Activated CD8-positive, alpha-beta memory T cell treated with anti-CD3 and anti-CD28 coated beads, Interleukin-2, amount 50 U/mL, for 24 hours (primary cell): ENCODE results near the gene THOP1.
"Not testable (repeated sequence)": the region's sequence is repeated elsewhere in the genome, so short reads cannot be mapped to it uniquely, and the experiment has no call there.

Experiments used
- DNase-seq: peaks from one replicate; pipeline ENCODE4 v3.0.0-alpha.2; 2020; ENCODE audit errors: extremely low read depth

The THOP1 gene

DNA sequence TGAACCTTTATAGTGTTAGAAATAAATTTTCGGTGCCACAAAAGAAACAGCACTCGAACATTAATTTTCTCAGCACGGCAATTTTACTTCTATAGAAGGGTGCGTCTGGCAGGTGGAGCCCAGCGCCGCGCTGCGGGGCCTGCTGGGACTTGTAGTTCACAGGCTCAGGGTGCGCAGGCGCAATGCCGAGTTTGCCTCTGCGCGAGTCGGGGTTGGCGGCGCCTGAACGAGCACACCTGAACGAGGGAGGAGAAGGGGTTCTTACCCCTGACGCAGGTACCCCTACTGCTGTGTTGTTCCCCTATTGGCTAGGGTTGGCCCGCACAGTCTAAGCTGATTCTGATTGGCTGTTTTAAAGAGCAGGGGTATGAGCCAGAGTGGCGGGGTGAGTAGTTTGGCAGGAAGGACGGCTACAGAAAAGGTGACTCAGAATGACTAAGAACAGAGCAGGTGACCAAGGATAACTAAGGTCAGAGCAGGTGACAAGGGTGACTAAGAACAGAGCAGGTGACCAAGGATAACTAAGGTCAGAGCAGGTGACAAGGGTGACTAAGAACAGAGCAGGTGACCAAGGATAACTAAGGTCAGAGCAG, 32.0 kb downstream of the THOP1 start:
- DNase-seq: not testable (repeated sequence)

GRCh38 chr19:2819540-2820111, 34.3 kb downstream of the THOP1 start, which contains the start of gene ZNF554:
Gene ZNF554 (plus strand): TSS chr19:2819868. CDS start chr19:2820072, 204 bp downstream.
- DNase-seq: peak; percentile 94

DNA sequence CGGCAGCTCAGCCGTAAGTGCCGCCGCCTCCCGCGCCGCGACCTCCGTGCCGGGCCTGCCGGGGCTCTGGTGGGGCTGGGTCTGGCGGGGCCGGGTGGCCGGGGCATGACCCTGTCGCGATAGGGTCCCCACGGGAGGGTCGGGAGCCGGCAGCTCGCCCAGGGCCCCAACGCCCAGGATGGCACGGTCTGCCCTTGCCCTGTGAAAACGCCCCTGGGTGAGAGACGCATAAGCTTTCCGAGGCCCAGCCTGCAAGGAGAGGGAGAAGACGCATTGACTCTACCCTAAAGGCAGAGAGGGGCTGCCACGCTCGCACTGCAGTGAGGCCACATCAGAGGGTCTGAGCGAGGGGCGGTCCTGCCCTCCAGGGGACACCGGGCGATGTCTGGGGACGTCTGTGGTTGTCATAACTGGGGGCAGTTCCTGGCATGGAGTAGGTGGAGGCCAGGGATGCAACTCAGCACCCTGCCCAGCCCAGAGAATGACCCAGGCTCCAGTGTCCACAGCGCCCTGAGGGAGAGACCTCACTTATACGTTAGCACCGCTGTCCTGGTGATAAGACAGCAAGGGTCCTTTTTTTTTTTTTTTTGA, 34.9 kb downstream of the THOP1 start:
- DNase-seq: no peak

DNA sequence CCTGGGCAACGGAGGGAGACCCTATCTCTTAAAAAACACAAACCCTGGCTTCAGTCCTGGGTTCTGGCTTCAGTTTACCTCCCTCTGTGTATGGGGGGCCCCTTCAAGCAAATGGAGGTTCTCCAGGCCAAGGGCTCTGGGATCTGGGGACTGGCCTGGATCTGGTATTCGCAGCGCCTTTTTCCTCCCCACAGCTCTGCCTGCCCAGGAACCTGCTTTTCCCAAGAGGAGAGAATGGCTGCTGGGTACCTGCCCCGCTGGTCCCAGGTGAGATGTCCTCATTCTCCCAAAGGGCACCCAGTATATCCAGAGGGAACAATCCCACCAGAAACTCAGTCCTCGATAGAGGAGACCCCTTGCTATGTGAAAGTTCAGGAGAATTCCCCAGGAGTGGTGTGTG, 37.5 kb downstream of the THOP1 start:
- DNase-seq: no peak

- DNase-seq: no peak
Measured at GRCh38 chr19:2823646-2824045, 38.3 kb downstream of the THOP1 start.

DNA sequence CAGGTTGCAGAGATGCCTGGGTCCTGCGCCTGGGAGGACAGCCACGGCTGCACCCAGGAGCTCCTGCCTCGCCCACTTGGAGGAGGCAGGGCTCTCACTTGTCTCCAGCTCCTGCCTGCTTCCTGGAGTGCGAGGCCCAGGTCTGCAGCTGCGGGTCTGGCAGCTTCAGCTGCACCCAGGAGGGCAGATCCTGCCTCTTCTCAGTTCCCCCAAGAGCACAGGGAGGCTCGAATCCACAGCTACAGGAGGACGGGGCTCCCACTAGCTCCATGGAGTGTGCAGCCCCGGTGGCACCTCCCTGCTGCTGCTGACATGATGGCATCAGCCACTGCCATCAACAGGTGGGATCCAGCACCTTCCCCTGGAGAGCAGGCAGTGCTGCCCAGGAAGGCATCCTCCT, 38.8 kb downstream of the THOP1 start:
- no peak for DNase-seq

DNA sequence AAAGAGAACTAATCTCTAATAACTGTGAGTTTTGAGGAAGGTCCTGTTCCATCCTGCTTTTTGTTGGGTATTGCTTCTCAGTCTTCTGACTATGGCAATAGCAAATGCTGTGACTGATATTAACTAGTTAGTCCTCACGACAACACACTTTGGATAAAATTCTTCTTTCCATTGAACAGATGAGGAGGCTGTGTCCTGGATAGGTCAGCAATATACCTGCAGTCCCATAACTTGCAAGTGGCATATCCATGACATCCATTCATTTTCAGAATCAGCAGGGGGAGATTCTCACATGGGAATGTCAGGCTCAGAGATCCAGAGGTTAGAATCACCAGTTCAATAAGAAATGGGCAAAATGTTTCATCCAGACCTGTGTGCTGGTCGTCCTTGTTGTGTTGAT, 41.7 kb downstream of the THOP1 start:
- DNase-seq: no peak

GRCh38 chr19:2827840-2828489, 42.7 kb downstream of the THOP1 start:
- no peak for DNase-seq

DNA sequence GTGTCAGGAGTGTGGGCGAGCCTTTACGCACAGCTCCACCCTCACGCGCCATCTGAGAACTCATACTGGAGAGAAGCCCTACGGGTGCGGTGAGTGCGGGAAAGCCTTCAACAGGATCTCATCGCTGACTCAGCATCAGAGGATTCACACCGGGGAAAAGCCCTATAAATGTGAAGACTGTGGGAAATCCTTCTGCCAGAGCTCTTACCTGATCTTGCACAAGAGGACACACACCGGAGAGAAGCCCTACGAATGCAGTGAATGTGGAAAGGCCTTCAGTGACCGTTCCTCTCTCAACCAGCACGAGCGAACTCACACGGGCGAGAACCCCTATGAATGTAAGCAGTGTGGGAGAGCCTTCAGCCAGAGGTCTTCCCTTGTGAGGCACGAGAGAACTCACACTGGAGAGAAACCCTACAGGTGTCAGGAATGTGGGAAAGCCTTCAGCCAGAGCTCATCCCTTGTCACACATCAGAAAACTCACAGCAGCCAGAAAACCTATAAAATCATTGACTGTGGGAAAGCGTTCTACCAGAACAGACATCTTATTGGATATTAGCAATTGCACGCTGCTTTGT, 49.1 kb downstream of the THOP1 start:
- no peak for DNase-seq

- no peak for DNase-seq
Measured at GRCh38 chr19:2837430-2837829, 52.1 kb downstream of the THOP1 start.

DNA sequence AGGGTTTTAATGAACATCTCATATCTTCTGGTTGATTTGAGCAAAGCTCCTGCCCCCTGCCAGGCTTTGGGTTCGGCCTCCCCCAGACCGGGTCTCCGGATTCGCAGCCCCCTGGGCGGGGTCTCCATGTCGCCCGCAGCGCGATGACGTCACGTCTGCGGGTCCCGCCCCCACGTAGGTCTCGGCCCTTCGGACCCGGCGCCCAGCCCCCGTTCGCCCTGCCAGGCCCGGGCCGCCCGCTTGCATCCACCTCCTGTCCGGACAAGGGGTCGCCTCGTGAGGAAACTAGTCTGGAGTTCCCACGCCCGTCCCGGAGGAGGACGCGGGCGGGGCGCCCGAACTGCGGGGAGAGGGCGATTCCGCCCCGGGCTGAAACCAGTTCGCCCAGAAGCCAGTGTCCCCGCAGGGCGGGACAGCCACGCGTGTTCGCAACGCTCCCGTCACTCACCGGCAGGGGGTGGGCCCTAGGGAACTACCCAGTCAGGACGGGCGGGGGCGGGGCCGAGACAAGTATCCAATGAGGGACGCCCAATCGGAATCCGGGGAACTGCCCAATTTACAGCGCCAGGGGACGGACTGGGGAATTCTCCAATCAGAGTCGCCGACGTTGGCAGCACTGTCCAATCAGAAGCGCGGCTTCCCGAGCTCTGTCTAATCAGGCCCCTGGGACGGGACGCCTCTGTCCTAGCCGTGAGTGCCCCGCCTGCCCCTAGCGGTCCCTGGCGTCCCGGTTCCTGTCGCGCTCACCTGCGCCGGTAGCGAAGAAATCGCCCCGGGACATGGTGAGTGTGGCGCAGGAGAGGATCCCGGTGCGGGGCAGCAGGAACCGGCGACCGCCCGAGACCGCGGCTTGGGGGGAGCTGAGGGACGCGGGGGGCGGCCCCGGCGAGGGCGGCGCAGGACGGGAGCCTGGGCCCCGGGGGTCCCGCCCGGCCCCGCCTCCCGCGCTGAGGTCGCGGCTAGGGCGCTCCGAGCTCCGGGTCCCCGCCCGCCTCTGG, 55.8 kb downstream of the THOP1 start, which contains the start of gene ZNF555:
Gene ZNF555, plus strand, starts transcription at position 682 of the 998 bp plus-strand sequence. Its CDS starts 98 bp downstream, at position 780.
- peak; percentile 96 for DNase-seq

- no peak for DNase-seq
Measured at GRCh38 chr19:2841855-2842574, 56.7 kb downstream of the THOP1 start.

GRCh38 chr19:2845107-2845506, 59.8 kb downstream of the THOP1 start:
- no peak for DNase-seq

DNA sequence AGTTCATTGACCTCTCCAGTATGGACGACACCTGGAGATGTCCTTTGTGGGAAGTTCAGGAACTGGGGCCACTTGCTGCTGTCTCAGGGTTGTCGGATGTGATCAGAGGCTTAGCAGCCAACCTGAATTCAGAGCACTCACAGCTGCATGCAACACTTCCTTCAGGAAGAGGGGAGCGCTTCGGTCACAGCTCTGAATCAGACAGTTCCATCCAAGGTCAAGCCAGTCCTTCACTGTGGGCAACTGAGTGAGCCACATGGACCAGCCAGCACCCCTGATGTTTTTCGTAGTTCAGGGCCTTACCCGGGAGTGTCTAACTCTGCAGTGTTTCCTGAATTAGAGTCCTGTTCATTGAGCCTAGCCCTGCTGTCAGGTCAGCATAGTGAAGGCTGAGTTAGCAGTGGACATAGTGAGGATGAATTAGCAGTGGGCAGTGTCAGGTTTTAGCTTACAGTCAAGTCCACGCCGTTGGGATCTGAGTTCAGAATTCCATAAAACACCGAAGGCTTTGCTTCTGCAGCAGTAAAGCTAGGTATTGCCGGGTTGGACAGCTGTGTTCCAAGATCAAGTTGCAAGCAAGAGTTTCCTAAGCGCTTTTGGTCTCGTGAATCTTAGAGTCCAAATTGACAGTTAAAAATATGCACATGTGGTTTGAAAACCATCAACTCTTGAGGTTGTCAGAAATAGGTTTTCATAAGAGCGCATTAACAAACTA, 61.0 kb downstream of the THOP1 start:
- no peak for DNase-seq

DNA sequence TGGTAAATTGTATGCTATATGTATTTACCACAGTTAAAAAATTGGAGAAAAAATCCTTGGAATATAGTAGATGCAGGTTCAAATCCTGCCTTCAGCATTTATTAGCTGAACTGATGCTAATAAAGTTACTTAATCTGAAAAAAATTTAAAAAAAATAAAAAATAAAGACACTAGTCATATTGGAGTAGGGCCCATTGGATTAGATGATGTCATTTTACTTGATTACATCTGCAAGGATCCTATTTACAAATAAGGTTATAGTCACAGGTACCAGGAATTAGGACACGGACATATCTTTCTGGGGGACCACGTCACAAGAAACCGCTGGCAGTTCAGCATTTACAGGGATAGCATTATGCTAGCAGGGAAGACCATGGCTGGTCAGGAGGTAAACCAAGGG, 62.2 kb downstream of the THOP1 start:
- no peak for DNase-seq

GRCh38 chr19:2848616-2849015, 63.3 kb downstream of the THOP1 start:
- no peak for DNase-seq

GRCh38 chr19:2850256-2850925, 65.1 kb downstream of the THOP1 start:
- DNase-seq: no peak

DNA sequence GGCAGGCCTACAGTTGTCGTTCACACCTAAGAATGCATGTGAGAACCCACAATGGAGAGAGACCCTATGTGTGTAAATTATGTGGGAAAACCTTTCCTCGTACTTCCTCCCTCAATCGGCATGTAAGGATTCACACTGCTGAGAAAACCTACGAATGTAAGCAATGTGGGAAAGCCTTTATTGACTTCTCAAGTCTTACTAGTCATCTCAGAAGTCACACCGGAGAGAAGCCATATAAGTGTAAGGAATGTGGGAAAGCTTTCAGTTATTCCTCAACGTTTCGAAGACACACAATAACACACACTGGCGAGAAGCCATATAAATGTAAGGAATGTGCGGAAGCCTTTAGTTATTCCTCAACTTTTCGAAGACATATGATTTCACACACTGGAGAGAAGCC, 67.3 kb downstream of the THOP1 start:
- no peak for DNase-seq

- DNase-seq: no peak
Measured at GRCh38 chr19:2853015-2853606, 67.8 kb downstream of the THOP1 start.
